GDM1 (cell line): ENCODE measurements around the gene SMARCD1.
A peak's percentile ranks its signal among the peaks of the same experiment; 100 is the strongest.

Source experiments
- DNase-seq: peaks from one replicate; lab custom pipeline; 2025; lab: John Stamatoyannopoulos, UW

Gene SMARCD1

DNA sequence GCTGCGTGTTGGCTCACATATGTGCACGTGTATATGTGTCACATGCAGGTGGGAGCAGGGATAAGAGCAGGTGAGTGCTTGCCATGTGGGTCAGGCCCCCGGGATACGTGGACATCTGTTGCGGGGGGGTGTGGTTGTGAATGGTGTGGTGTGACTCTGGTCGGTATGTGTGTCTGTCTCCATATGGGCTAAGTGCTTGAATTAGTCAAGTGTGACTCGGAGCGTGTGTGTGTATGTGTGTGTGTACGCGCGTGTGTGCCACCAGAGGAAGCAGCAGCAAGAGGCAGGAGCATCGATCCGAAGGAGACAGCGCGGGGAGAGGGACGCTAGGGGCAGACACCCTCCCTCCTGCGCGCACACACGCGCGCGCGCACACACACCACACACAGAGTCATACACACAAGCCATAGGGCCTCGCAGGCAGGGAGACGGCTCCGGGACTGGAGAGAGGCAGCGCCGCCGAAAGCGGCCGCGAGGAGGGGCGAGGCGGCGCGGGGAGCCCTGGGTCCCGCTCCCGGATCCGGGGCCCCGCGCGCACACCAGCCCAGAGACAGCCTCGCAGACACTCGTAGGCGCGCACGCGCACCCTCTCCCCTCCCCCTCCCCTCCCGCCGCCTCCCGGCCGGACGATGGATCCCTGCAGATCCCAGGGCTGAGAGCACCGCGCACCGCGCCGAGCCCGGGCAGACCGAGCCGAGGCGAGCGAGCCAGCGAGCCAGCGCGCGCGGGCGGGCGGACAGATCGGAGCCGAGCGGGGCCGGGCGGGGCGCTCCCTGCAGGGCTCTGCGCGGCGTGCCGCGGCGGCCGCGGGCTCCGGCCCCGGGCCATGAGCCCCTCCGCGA lies 27.9 kb upstream of the SMARCD1 start, which contains the start of gene ASIC1:
TSS of gene ASIC1 (plus strand) at position 597 of the 842 bp plus-strand sequence. CDS start 1,171 bp downstream, outside the sequence.
- DNase-seq = no peak

DNA sequence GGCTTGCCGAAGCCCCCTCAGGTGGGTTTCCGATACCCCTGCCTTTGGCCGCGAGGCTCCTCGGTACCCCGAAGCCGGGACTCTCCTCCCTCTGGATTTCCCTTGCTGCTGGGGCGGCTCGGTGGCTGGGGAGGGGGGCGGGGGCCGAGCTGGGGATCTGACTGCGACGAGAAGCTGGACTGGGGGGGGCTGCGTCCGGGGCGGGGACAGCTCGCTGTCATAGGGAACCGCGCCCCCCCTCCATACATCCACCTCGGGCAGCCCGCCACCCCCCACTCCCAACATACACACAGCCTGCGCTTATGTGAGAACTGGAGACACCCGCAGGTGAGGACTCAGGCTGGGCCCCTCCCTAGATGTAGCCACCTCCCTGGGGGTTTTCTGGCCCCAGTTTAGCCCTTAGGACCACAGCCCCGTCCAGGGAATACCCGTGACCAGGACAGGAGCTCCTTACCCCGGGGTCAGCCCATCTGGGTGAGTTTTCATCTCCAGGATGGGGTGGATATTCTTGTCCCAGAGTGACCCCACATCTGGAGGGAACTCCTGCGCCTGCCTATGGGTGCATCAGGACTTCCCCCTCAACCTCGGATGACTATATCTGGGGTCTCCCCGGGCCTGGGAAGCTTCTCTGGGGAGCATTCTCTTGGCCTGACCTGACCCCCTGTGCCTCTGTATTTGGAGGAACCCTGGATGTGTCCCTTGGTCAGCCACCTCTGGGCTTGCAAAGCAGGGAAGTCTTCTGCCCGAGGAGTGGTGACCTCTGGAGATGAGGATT lies 27.1 kb upstream of the SMARCD1 start:
- DNase-seq = no peak

DNA sequence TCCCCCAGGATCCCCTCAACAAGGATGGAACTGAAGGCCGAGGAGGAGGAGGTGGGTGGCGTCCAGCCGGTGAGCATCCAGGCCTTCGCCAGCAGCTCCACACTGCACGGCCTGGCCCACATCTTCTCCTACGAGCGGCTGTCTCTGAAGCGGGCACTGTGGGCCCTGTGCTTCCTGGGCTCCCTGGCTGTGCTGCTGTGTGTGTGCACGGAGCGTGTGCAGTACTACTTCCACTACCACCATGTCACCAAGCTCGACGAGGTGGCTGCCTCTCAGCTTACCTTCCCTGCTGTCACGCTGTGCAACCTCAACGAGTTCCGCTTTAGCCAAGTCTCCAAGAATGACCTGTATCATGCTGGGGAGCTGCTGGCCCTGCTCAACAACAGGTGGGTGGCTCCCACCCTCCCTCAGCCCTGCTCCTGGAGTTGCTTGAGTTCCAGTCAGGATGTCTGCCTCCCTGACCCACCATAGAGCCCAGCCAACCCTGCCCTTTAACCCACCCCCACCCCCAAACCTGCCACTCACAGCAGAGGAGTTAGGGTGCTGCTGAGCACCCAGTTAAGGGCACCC lies 26.3 kb upstream of the SMARCD1 start:
- no peak for DNase-seq

DNA sequence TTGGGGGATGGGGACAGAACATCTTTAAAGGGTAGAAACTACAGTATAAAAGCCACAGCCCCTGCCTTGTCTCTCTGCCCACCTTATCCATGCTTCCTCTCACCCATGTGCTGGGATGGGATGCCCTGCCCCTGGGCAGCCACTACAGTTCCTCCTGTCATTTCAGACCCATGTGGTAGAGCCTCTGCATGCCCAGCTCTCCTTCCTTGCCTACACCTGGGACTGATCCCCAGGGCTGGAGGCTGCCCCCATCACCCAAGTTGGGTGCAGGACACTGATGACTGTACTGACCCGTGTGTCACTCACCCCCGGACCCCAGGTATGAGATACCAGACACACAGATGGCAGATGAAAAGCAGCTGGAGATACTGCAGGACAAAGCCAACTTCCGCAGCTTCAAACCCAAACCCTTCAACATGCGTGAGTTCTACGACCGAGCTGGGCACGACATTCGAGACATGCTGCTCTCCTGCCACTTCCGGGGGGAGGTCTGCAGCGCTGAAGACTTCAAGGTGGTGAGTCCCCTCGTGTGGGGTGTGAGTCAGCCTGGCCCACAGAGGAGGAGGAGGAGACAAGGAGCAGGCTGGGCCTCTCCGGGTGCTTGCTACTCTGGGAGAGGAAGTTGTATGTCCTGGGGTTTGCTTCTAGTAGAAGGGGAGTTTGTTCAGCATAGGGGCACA lies 25.6 kb upstream of the SMARCD1 start:
- DNase-seq = peak; percentile 40

DNA sequence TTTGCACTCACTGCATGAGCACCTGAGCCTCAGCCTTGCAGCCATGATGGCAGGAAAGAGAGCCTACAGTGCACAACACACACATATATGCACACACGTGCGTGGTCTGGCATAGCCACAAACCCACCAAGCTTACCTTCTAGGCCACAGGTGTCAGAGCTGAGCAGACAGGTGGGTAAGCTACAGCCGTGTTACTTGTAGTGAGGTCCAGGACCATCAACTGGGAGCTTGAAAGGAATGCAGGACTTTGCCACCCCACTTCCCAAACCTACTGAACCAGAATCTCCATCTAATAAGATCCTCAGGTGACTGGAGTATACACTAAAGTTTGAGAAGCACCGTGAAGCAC lies 25.0 kb upstream of the SMARCD1 start:
- no peak for DNase-seq

DNA sequence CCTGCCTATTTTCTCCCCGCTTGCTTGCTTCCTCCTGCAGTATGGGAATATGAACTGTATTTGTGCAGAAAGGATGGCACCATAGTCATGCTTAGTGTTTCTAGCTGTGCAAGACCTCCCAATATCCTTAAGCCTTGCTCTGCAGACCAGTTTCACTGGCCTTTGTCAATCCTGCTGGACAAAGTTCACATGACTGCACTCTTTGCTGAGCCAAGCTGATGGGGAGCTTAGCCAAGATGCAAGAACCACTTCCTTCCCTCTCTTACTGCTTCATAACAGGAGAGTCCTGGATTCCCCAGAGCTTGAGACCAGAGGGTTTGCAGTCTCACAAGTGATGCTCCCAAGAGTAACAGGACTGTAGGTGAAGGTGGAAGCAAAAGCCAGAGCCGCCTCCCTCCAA lies 24.0 kb upstream of the SMARCD1 start:
- no peak for DNase-seq

DNA sequence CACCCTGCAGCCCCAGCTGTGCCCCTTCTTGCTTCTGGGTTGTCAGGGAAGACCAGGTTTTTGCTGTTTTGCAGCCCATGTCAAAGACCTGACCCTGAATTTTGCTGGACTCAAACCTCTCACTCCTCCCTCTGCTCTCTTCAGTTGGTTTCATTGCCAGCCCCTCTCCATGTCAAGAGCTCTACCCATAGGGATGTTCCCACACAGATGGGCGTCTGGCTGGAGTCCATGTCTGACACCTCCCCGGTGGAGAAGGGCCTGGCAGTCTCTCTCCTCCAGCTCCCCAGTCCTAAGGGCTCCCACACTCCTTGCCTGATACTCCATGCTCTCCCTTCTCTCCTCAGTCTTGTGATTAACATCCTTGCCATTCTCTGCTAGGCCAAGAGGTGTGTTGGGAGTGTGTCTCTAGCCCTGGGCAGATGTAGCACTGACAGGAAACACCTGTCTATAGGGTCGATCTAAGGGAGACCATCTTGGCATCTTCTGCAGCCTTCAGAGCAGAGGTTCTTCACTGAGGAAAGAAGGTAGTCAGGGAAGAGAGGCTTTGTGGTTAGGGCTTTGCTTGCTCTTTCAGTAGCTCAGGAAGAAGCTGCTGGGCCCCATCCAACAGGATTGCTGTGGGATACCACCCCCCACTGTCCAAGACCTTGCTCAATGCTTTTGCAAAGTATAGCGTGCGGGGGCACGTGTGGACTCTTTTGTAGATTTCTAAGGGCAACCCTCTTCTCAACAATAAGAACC lies 23.0 kb upstream of the SMARCD1 start:
- DNase-seq = no peak

DNA sequence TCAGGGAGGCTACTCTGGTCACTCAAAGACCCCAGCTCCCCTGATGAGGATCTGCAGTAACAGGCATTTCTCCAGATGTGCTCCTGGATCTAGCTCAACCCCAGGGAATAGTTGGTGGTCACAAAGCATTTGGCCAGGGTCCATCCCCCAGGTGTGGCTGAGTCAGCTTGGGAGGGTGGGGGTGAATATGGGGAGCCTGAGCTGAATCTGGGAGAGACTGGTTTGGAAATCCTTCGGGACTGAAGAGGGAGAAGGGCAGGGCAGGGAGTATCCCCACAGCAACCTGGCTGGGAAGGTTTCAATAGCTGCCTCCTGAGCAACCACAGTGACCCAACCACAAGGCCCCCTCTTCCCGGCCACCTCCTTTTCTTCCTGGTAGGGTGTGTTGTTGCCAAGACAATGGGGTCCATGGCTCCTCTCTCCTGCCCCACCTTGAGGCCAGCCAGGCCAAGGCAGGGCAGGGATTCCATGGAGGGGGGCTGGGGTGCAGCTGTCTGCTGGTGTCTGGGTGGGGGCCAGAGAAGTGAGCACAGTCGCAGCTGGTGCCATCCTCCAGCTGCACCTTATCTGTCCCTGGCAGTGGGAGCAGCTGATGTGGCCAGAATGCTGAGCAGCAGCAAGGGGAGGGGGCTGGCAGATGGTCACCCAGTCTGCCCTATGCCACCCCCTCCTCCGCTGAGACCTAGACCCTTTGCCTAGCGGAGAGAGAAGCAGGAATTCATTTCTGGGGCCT lies 22.2 kb upstream of the SMARCD1 start:
- no peak for DNase-seq

DNA sequence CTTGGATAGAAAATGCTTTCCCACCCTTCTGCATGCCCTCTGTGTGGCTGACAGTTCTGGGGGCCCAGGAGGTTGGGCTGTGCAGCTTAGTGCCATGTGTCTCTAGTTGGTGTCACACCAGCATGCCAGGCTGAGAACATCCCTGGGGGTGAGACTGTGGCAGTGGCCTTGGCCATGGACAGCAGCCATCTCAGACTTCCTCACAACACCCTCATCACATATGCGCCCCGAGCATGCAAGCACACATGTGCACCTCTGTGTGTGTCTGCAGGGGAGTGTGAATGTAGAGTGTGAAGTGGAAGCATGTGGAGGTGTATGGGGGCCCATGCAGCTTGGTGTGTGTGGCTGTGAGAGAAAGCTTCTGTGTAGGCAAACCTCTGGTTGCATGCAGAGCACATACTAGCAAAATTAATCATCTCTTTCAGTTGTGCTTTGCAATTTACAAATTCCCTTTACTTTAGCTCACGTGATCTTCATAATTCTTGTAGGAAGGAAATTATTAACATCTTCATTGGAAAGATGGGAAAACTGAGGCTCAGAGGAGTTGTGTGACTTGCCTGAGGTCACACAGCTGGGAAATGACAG lies 19.3 kb upstream of the SMARCD1 start:
- DNase-seq = no peak

DNA sequence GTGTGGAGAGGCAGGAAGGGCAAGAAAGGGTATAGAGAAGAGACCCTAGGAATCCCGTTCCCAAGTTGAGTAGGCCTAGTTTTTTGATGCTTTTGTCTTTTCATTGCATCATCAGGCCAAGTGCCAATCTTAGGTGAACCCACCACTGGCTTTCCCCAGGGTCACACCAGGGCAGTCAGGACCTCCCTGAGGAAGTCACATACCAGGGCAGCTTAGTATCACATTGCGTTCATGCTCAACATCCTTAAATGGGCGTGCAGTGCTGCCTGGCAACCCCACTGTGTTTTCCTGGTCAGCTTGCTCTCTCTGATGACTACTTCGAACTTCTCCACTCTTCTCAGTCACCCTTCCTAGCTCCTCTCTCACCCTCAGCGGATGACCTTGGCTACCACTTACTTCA lies 18.7 kb upstream of the SMARCD1 start:
- no peak for DNase-seq

DNA sequence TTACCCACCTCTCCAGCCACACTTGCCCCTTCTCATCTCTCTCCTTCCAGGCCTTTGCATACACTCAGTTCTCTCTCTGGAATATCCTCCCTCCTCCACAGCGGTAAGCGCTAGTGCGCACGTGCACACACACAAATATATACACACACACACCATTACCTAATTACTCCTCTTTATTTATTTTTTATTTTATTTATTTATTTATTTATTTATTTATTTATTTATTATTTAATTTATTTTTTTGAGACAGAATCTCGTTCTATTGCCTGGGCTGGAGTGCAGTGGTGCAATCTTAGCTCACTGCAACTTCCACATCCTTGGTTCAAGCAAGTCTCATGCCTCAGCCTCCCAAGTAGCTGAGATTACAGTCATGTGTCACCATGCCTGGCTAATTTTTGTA lies 16.1 kb upstream of the SMARCD1 start:
- DNase-seq = no peak

DNA sequence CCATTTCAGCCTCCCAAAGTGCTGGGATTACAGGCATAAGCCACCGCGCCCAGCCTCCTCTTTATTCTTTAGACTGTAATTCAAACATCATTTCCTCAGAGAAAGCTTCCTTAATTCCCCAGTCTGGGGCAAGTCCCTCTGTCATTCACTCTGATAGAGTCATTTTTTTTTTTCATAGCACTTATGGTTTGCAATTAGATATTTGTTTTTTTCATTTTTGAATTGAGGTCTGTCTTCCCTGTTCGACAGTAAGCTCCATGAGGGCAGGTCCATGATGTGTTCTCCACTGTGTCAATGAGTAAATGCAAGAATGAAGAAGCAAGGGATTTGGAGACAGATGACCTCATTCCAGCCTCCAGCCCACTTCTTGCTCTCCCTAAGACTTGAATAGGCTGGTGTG lies 15.6 kb upstream of the SMARCD1 start:
- DNase-seq = no peak

DNA sequence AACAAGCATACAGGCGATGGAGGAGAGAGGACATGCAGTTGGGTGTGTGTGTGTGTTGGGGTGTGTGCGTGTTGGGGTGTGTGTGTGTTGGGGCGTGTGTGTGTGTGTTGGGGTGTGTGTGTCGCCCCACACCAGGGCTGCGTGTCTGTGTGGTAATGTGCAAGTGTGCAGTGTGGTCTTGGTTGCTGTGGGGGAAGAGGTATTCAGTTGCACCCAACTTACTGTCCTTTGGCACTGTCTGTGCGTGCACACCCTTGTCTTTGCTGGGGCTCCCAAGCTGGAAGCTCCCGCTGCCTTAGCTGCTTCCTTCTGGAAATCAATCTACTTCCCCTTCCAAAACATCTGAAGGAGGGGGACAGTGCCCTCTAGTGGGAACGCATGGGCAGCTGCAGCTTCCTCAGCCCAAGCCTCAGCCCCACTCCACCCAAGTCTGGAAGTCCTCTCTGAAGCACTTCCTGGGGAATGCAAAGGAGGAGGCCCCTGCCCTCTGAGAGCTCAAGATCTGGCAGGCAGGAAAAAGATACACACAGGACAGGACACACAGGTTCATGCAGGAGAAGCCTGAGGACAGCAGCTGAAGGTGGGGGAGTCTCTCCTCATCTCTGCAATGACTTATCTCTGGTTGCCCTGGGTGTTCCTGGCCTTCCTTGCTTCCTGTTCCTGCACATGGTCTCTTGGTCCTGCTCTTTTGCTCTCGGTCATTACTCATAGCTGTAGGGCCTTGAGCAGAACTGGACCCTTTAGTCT lies 14.7 kb upstream of the SMARCD1 start:
- DNase-seq = peak; percentile 63

DNA sequence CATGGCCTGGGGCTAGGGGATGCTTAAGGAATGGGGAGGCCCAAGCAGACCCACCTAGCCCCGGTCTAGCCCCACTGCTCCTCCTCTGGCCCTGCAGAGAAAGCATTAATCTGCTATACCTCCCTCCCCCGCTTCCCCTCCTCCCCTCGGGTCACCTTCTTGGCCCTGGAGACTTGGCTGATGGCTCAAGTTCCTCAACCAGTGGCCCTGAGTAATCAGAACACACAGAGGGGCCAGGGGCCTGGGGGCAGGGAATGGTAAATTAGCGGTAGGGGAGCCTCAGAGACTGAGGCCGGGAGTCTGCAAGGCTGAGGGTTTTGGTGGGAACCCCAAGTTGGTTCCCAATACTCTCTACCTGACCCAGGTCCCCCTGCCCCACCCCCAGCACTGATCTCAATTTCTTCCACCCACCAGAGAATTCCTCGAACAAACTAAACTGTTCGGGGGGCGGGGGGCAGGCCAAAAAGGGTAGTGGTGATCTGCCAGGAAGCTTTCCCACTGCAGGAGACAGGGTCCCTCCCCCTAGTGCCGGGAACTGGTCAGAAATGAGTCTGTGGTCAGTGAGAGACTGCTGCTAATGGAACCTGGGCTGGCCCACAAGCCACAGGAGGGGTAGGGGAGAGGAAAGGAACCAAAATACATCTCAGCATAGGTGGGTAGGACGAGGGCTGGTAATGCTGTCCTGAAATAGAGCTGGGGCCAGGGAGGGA lies 12.8 kb upstream of the SMARCD1 start:
- DNase-seq = no peak

DNA sequence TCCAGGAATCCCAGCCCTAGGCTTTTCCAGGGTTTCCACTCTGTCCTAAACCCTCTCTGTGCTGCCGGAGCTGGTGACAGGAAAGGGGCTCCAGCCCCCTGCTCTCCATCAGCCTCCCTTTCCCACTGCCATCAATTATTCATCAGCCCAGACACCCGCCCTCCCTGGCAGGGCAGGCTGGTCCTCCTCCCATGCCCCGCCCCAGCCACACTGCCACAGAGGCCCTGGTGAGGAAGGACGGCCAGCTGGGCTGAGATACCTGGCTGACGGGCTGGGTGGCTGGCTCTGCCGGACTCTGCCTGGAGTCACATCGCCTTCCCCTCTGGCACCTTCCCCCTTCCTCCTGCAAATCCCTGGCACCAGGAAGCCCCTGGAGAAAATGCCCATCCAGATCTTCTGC lies 11.9 kb upstream of the SMARCD1 start:
- DNase-seq = no peak

DNA sequence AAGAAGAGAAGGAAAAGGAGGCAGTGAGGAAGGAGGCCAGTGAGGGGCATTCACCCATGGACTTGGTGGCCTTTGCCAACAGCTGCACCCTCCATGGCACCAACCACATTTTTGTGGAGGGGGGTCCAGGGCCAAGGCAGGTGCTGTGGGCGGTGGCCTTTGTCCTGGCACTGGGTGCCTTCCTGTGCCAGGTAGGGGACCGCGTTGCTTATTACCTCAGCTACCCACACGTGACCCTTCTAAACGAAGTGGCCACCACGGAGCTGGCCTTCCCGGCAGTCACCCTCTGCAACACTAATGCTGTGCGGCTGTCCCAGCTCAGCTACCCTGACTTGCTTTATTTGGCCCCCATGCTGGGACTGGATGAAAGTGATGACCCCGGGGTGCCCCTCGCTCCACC lies 11.4 kb upstream of the SMARCD1 start:
- no peak for DNase-seq

DNA sequence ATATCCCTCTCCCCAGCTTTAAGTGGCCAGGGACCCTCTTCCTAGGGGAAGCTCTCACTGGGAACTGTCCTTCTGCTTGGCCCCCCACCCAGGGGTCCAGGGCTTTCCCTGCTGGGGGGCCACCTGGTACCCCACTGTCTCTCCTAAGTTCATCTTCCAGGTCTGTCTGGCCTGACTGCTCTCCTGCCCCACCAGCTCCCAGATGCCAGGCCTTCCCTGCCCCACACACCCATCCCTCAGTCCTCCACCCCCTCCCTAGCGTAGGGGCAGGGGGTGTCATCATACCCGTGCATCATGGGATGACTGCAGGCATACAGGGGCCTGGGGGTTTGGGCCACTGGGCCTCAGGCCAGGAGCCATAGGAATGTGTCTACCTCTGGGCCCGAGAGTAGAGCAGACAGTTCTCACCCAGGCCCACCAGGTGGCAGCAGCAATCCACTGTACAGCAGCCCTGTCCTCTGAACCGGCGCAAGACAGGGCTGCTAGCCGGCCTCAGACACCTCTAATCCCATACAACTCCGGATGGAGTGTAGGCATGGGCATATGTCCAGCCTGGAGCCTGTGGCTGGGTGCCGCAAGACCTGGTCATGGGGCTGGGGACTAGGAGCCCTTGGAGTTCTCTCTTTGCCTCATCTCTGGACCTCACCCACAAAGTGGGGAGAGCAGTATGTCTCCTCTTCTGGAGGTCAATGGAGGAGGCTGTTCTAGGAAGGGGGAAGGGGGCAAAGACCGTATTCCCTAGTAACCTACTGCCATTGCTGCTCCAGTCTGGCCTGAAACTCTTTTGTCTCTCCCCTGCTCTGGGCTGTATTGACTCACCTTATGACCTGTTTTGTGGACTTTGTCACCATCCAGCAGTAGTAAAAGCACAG lies 10.0 kb upstream of the SMARCD1 start:
- peak; percentile 45 for DNase-seq

DNA sequence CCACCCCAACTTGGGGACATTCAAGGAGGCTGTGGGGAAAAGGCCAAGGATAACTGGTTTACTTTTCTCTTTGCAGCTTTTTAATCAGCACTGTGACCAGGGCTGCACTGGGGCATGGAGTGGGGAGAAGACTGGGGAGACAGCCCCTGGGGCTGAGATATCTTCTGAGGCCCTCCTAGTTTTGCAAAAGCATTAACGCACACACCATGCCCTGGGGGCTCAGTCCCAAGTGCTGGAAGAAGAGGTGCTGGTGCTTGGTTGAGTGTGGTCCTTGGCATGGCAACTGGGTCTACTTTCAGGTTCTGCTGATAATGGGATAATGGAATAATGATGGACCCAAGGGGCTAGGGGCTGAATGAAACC lies 9.4 kb upstream of the SMARCD1 start:
- no peak for DNase-seq
